Smooth muscle cell of the brain vasculature (primary cell): Measurements from ENCODE around the gene WDR53.
"Not testable (repeated sequence)": the region's sequence is repeated elsewhere in the genome, so short reads cannot be mapped to it uniquely, and the experiment has no call there.

Experiments
- DNase-seq: peaks from one replicate; pipeline ENCODE4 v3.0.0-alpha.2; 2012; ENCODE audit warnings: low read depth, low spot score

The WDR53 gene

DNA sequence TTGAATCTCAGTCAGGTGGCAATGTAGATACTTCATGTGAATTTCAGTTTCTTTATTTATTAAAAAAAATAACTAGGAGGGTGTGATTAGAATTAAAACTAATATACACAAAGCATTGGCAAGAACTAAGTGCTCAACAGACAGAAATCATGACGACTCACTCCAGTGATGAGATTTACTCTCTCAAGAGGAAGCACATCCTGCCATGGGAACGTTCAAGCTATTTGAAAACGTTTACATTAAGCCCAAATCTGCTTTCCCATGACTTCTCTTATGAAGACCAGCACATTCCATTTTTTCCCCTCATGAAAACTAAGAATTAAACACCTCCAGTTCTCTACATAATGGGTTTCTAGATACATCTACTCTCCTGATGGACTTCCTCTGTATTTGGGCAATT lies 8.5 kb downstream of the WDR53 start:
- no peak for DNase-seq

DNA sequence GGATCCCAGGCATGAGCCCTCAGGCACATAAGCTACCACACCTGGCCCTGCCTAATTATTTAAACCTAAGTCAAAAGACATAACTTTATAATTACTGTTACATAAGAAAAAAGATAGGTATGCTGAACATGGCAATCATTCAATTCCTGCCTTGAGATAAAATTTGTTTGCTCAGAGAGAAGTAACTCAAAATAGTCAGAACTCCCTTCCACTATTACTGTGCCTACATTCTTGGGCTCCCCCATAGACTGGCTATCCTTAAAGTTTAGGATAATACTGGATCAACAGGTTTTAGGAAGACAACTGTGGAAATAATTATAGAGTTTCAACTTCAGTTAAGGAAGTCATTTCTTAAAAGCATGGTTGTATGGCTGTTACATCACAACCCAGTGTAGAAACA lies 9.9 kb downstream of the WDR53 start:
- no peak for DNase-seq

DNA sequence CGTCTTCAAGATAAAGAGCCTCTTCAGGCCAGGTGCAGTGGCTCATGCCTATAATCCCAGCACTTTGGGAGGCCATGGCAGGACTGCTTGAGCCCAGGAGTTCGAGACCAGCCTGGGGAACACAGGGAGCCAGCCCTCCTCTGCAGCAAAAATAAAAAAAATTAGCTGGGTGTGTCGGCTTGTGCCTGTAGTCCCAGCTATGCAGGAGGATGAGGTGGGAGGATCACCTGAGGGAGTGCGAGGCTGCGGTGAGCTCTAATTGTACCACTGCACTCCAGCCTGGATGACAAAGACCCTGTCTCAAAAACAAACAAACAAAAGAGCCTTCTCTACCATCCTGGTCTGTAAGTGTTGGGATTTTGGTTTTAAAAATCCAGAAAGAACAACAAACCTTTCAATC lies 11.1 kb downstream of the WDR53 start:
- DNase-seq: no peak

DNA sequence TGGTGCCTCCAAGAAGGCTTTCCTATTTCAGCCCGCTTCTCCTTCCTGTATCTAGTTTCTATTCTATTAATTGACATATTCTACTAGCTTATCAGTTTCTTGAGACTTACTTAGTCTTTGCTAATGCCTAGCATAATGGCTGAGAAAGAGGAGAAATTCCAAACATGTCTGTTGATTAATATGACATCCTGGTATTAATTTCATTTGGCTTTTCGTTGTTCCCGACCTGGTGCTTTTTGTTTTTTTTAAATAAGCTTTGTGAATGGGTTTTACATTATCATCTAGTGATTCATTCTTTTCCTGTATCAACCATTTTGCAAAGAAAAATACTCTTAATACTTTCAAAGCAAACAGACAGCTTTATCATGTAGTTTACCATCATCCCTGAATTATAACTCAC lies 13.1 kb downstream of the WDR53 start:
- no peak for DNase-seq

DNA sequence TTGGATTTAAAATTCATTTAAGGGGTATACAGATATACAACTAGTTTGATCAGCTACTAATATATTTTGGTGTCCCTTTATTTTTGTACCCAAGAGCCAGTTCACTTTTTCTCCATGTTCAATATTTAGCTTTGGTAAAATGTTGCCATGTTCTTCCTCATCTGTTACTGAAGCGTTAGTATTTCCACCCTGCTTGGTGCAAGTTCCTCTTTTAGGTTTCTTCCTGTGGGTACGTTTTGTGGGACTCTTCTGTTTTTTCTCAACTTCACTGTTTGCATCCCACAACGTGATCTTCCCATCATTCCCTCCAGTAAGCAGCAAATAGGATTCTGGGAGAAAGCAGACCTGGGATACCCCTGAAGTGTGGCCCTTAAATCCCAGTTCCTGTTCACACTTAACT lies 14.1 kb downstream of the WDR53 start:
- no peak for DNase-seq

DNA sequence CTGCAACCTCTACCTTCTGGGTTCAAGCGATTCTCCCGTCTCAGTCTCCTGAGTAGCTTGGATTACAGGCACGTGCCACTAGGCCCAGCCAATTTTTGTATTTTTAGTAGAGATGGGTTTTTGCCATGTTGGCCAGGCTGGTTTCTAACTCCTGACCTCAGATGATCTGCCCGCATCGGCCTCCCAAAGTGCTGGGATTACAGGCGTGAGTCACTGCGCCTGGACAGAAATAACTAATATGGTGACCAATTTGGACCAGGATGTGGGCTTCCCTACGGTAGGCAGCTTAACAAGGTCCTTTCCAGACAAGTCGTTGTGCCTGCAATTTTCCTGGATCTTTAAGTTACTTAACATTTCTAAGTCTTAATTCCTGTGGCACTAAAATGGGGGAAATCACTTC lies 14.8 kb downstream of the WDR53 start:
- no peak for DNase-seq

DNA sequence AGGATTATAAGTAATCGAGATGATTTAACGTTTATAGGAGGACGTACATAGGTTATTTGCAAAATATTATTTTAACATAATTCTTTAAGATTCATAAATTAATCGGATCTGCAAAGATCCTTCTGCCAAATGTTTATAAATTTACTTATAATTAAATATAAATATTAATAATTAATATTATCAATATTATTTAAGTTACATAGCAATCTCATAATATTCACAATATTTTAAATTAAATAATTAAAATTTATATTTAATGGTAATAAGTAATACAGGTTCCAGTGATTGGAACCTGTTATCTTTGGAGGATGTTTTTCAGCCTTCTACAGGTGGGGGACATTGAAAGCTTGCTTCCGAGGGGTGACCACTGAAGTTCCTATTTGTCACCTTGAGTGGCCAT lies 16.1 kb downstream of the WDR53 start:
- DNase-seq: no peak

DNA sequence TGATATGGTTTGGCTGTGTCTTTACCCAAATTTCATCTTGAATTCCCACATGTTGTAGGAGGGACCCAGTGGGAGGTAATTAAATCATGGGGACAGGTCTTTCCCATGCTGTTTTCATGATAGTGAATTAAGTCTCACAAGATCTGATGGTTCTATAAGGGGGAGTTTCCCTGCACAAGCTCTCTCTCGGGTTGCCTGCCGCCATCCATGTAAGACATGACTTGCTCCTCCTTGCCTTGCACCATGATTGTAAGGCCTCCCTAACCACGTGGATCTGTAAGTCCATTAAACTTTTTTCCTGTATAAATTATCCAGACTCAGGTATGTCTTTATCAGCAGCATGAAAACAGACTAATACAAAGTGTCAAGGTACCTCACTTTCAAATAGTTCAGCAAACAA lies 18.2 kb downstream of the WDR53 start:
- DNase-seq: not testable (repeated sequence)

DNA sequence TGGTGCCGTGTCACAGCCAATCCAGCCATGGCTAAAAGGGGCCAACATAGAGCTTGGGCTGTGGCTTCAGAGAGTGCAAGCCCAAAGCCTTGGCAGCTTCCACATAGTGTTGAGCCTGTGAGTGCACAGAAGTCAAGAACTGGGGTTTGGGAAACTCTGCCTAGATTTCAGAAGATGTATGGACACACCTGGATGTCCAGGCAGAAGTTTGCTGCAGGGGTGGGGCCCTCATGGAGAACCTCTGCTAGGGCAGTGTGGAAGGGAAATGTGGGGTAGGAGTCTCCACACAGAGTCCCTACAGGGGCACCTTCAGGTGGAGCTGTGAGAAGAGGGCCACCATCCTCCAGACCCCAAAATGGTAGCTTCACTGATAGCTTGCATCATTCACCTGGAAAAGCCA lies 19.0 kb downstream of the WDR53 start:
- DNase-seq: not testable (repeated sequence)

DNA sequence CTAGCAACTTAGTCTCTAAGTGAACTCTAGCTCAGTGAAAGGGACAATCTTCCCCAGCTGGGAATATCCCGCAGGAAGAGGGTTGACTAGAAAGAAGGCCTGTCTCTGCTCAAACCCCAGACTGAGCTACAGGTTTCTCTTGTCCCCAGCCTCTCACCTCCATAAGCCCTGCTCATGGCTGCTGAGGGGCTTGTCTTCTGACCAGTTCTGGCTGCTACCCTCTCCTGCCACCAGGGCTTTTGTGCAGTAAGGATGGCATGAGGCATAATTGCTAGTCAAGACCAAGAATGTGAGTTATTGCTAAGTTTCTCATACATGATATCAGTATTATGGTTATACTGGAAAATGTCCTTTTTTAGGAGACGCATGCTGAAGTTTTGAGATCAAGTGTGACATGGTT lies 21.3 kb downstream of the WDR53 start:
- no peak for DNase-seq

DNA sequence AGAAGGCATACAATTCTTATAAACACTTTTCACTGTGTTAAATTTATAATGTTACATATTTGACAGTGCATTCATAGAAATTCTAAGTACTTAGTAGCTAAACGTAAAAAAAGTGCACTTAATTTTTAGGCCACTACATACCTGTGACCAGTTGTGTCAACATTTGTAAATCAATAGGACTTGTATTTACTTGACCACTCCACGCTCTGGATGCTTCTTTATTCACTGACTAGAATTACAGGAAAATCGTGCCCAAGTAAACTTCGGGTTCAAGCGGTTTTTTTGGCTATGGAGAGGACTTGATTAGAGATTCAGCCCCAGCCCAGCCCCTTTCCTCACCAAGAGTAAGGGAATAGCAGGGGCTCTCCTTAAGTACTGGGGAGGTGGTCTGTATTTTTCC lies 21.8 kb downstream of the WDR53 start:
- no peak for DNase-seq

DNA sequence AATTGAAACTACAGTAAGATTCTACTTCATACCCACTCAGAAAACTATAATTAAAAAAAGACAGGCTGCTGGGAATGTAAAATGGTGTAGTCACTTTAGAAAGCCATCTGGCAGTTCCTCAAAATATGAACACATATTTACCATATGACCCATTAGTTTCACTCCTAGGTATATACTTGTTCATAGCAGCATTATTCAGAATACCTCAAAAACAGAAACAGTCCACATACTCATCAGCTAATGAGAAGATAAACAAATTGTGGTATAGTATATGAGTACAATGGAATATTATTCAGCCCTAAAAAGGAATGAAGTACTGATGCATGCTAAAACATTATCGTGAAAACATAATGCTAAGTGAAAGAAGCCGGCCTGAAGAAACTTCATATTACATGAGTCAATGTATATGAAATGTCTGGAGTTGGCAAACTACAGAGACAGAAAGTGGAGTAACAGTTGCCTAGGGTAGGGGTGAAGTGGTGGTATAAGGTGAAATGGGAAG lies 23.8 kb downstream of the WDR53 start:
- no peak for DNase-seq

DNA sequence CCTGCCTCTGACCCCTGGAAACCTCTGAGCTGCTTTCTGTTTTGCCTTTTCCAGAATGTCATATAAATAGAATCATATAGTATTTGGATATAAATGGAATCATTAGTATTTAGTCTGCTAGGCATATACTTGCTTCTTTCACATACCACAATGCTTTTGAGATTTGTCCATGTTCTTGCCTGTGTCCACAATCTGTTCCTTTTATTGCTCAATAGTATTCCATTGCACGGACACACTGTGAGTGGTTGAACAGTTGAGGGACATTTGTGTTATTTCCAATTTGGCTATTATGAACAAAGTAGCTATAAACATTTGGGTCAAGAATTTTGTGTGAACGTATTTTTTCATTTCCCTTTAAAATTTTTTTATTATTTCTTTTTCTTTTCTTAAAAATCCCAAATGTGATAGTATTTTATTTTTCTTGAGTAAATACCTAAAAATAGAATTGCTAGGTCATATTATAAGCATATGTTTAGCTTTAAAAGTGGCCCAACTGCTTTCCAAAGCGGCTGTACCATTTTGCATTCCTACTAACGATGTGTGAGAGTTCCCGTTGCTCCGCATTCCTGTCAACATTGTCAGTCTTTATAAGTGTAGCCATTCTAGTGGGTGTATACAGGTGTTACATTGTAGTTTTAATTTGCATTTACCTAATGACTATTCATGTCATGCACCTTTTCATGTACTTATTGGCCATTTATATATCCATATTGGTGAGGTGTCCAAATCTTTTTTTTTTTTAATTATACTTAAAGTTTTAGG lies 26.5 kb downstream of the WDR53 start:
- no peak for DNase-seq

DNA sequence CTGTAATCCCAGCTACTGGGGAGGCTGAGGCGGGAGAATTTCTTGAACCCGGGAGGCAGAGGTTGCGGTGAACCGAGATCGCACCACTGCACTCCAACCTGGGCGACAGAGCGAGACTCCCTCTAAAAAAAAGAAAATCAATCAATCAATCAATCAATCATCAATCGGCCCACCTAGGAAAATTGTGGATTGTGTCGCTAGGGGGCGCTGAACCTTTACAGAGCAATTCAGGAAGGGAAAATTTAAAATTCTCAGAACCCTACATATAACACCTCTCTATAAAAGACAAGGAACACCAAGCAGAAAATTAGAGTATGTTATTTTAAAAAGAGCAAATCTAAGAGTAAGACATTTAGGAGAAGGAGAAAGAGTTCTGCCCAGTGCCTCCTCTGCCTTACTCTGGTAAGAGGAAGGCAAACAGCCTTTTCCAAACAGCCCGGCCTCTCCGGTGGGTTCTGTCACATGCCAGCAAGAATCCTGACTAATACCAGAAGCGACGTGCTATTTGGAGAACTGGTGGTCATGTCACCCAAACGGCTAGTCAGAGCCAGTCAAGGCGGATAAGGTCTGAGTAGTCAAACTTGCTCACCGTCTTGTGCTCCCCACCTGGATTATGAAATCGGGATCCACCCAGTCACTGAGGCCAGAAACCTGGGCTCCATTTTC lies 30.9 kb downstream of the WDR53 start:
- DNase-seq: no peak

DNA sequence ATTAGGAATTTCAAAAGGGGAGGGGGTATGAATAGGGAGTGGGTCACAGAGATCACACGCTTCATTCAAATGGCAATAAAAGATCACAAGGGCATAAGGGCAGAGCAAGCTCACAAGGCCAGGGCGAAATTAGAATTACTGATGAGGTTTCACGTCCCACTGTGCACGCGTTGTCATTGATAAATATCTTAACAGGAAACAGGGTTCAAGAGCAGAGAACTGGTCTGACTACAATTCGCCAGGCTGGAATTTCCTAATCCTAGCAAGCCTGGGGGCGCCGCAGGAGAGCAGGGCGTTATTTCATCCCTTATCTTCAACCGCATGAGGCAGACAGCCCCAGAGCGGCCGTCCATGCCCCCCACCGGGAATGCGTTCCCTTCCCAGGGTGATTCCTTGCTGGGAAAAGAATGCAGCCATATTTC lies 35.1 kb downstream of the WDR53 start:
- DNase-seq: no peak

DNA sequence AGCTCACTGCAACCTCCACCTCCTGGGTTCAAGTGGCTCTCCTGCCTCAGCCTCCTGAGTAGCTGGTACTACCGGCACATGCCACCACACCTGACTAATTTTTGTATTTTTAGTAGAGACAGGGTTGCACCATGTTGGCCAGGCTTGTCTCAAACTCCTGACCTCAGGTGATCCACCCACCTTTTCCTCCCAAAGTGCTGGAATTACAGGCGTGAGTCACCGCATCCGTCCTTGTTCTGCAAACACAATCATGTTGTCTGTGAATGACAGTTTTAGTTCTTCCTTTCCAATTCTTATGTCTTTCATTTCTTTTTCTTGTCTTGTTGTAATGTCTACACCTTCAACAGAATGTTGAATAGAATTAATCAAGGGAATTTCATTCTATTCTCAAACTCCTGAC lies 36.9 kb downstream of the WDR53 start:
- no peak for DNase-seq

DNA sequence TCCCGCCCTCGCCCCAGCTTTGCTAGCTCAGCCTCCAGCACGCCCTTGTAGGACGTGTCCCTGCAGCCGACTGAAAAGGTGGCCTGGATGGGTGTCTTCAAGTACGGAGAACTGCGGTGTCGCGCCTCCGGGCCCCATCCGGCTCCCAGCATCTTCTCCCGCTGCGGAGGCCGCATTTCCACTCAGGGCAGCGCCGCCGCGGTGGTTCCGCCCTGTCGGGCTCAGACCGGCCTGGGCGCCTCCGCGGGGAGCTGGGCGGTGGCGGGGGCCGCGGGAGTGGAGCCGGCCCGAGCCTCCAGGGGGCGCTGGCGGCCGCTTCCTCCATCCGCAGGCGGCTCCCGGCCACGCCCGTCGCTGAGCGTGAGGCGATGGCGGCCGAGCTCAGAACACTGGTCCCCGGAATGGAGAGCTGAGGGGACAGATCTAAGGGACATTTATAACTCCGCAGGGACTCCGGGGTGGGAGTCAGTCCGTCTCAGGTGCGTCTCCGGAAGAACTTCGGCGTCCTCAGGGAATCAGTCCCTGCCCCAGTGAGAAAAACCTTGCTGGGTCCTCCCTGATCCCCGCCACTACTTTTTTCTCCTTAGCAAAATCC lies 39.6 kb downstream of the WDR53 start:
- DNase-seq: peak; percentile 23

DNA sequence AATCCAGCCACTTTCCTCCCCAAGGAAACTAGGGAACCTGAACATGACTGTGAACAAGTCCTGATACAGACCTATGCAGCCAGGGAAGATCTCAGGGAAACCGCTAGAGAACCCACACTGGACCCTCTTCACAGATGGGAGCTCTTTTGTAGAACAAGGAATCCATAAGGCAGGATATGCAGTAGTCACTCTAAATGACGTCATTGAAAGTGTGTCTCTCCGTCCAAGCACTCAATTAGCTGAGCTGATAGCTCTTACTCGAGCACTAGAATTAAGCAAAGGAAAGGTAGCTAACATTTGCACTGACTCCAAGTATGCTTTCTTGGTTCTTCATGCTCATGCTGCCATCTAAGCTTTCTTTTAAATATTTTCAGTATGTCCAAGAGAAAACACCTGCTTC lies 43.2 kb downstream of the WDR53 start:
- DNase-seq: no peak

DNA sequence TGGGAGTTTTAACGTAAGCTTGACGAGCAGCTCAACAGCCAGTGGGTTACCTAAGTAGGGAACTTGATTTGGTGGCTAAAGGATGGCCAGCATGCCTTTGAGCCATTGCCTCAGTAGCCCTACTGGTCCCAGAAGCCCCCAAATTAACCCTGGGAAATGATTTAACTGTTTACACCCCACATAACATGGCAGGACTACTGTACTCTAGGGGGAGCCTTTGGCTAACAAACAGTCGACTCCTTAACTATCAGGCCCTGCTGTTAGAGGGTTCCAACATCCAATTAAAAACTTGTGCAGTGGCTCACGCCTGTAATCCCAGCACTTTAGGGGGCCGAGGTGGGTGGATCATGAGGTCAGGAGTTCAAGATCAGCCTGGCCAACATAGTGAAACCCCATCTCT lies 43.8 kb downstream of the WDR53 start:
- no peak for DNase-seq

DNA sequence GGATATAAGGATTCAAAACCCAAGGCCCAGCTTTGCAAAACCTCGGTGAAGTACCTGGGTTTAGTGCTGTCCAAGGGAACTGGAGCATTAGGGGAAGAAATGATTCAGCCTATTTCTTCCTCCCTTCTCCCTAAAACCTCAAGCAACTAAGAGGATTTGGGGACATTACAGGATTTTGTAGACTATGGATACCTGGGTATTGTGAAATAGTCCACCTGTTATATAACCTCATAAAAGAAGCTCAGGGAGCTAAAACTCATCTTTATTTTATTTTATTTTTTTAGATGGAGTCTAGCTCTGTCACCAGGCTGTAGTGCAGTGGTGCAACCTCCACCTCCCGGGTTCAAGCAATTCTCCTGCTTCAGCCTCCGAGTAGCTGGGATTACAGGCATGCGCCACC lies 44.5 kb downstream of the WDR53 start:
- DNase-seq: no peak

DNA sequence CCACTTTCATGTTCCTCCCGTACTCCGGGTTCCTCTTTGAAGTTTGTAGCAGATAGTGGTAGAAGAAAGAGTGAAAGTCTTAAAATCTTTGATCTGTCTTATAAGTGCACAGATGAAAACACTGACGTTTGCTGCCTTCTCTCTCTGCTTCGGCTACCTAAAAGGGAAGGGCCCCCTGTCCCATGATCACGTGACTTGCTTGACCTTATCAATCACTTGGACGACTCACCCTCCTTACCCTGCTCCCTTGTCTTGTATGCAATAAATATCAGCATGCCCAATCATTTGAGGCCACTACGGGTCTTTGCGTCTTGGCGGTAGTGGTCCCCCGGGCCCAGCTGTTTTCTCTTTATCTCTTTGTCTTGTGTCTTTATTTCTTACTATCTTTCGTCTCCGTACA lies 47.1 kb downstream of the WDR53 start:
- DNase-seq: not testable (repeated sequence)

DNA sequence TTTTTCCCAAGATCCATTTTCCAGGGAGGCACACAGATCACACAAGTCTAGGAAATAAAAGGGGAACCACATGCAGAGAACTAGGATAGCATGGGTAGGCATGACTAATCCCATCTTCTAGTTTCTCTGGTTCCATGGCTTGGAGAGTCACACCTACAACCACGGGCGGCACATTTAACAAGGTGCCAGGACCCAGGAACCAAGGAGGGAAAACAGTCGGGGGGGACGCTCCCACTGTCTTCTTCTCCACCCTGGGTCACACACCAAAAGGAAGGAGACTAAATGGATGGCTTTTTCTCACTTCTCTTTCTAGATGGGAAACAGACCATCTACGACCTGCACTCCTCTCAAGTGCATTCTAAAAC lies 48.7 kb downstream of the WDR53 start:
- DNase-seq: no peak
